NOMO-1 treated with dmso at 0.1 percent for 144 hours (cell line): Measurements from ENCODE around the gene C22orf39.
A peak's percentile ranks its signal among the peaks of the same experiment; 100 is the strongest.

ENCODE experiments used
- DNase-seq: peaks from one replicate; lab custom pipeline; 2025; ENCODE audit not compliant: unreplicated experiment; lab: John Stamatoyannopoulos, UW

Gene C22orf39

GRCh38 chr22:19447330-19448075, at the start of gene C22orf39:
Gene C22orf39, minus strand, starts transcription at chr22:19447711. Its CDS starts 23 bp downstream, at chr22:19447688.
- peak; percentile 88 for DNase-seq

GRCh38 chr22:19497245-19497644, 49.7 kb upstream of the C22orf39 start:
- DNase-seq: no peak

- DNase-seq: no peak
Measured at GRCh38 chr22:19496324-19496630, 48.8 kb upstream of the C22orf39 start.

GRCh38 chr22:19495562-19496323, 48.2 kb upstream of the C22orf39 start:
- DNase-seq: no peak

GRCh38 chr22:19494676-19495173, 47.2 kb upstream of the C22orf39 start:
- DNase-seq: no peak

- no peak for DNase-seq
Measured at GRCh38 chr22:19494001-19494560, 46.6 kb upstream of the C22orf39 start.

- no peak for DNase-seq
Measured at GRCh38 chr22:19492504-19493174, 45.1 kb upstream of the C22orf39 start.

GRCh38 chr22:19490628-19491230, 43.2 kb upstream of the C22orf39 start:
- DNase-seq: no peak

GRCh38 chr22:19488884-19489843, 41.7 kb upstream of the C22orf39 start:
- DNase-seq: no peak

- no peak for DNase-seq
Measured at GRCh38 chr22:19488285-19488684, 40.8 kb upstream of the C22orf39 start.

- no peak for DNase-seq
Measured at GRCh38 chr22:19483481-19484244, 36.2 kb upstream of the C22orf39 start.

GRCh38 chr22:19482297-19482696, 34.8 kb upstream of the C22orf39 start:
- no peak for DNase-seq

- DNase-seq: no peak
Measured at GRCh38 chr22:19480789-19481188, 33.3 kb upstream of the C22orf39 start.

- no peak for DNase-seq
Measured at GRCh38 chr22:19480173-19480568, 32.7 kb upstream of the C22orf39 start.

- DNase-seq: peak; percentile 100
Measured at GRCh38 chr22:19479355-19480172, 32.1 kb upstream of the C22orf39 start, which contains the start of gene CDC45. Gene CDC45, plus strand, starts transcription at chr22:19479920. Its CDS starts 49 bp downstream, at chr22:19479969.

- DNase-seq: peak; percentile 76
Measured at GRCh38 chr22:19478901-19479354, 31.4 kb upstream of the C22orf39 start, which contains the start of gene UFD1. Gene UFD1, minus strand, starts transcription at chr22:19479193. Its CDS starts 108 bp downstream, at chr22:19479085.

- DNase-seq: no peak
Measured at GRCh38 chr22:19478045-19478900, 30.8 kb upstream of the C22orf39 start.
